ENCODE measurements around the gene ST3GAL5. TPM values are rescaled to one million over a fixed set of nuclear protein-coding genes. Genes with fewer than 3 reads are reported as not detected.
"Not testable (repeated sequence)": the region's sequence is repeated elsewhere in the genome, so short reads cannot be mapped to it uniquely, and the experiment has no call there.

ST3GAL5 gene
- total and polyA plus RNA-seq, 4 donors = 3.3 to 29.8 (median 15.7) TPM

DNA sequence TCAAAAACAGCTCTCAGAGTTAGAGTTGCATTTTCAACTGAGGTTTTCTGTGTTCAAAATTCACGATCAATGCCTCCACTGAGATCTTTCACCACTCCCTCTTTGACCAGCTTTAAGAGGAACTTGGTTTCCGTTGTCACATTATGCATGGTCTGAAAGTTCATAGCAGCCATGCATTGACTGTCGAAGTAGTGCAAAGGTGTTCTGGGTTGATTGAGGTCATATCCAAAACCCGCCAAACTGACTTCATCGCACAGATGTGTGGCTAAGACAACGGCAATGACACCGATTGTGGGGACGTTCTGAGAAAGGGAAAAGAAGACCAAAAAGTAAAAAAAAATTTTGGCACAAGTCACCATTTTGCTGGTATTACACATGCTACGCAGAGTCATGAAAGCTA, 48.7 kb downstream of the ST3GAL5 start:
- ATAC-seq (ENCODE audit: low FRiP score) (no peak), DNase-seq (no peak)
- 91 to 92% methylated on average over 9 of the region's 9 CpGs for whole genome bisulfite sequencing, 2 donors
- Histone ChIP-seq H3K4me3 (ENCODE audit: low read length in 2 of 2) (no peak overlapping the region), H3K36me3 (ENCODE audit: control insufficient read depth in 1 of 2, insufficient read depth in 2 of 2, low read length in 1 of 2) (no peaks in the 10 kb centered on the region), H3K4me1 (ENCODE audit: control insufficient read depth in 1 of 2, insufficient read depth in 2 of 2, low read length in 2 of 2) (no peaks in the 10 kb centered on the region), H3K27ac (ENCODE audit: low read depth in 1 of 2, low read length in 2 of 2) (no peak overlapping the region), H3K9me3 (ENCODE audit: control insufficient read depth, low read length) (no peaks in the 10 kb centered on the region), H3K27me3 (ENCODE audit: control insufficient read depth in 1 of 2, insufficient read depth in 2 of 2, low read length in 1 of 2) (no peaks in the 10 kb centered on the region)
- intact Hi-C loops (cut with DNase I) = no loop called here

DNA sequence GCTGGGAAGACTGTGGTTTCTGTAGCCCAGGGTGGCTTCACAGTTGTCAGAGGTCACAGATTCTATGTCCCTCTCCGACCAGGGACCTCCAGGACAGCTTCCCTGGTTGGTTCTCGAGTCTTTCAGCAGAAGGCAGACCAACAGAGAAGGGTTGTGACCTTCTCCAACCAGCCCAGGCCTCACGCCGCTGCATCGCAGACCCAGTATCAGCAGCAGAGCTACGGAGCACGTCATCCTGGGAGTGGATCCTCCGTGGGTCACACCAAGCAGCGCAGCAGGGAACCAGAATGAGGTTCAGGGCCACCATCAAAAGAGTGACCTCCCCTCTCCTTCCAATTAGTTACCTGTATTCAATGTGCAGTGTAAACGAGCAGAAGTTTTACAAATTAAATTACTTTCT, 49.3 kb downstream of the ST3GAL5 start:
- WGBS, 2 donors = 92 to 93% methylated on average over 10 of the region's 10 CpGs
- no peaks in the 10 kb centered on the region for H3K36me3 ChIP-seq (ENCODE audit: control insufficient read depth in 1 of 2, insufficient read depth in 2 of 2, low read length in 1 of 2)
- H3K27ac ChIP-seq (ENCODE audit: low read depth in 1 of 2, low read length in 2 of 2) = no peak overlapping the region
- H3K9me3 ChIP-seq (ENCODE audit: control insufficient read depth, low read length) = no peaks in the 10 kb centered on the region
- H3K4me3 ChIP-seq (ENCODE audit: low read length in 2 of 2) = no peak overlapping the region
- no peaks in the 10 kb centered on the region for H3K27me3 ChIP-seq (ENCODE audit: control insufficient read depth in 1 of 2, insufficient read depth in 2 of 2, low read length in 1 of 2)
- intact Hi-C loops (cut with DNase I) = no loop called here
- DNase-seq = no peak
- no peaks in the 10 kb centered on the region for H3K4me1 ChIP-seq (ENCODE audit: control insufficient read depth in 1 of 2, insufficient read depth in 2 of 2, low read length in 2 of 2)
- ATAC-seq (ENCODE audit: low FRiP score) = no peak

DNA sequence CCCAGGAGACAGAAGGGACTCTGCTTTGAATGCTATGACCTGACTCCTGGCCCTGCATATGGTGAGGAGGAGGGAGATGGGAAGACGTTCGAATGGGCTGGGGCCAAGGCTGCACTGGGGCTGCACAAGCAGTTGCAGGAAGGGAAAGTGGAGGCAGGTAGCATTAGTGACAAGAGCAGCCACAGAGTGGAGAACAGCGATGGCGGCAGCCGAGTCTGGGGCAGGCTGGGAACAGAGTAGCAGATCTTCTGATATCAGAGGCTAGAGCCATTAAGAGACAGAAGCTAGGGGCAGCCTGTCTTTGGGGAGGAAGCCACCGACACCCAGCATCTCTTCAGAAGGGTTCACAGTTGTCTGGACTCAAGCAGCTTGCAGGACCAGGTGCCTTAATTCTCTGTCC, 50.1 kb downstream of the ST3GAL5 start:
- DNase-seq (no peak), ATAC-seq (ENCODE audit: low FRiP score) (no peak)
- WGBS, 2 donors = 90 to 92% methylated on average over 6 of the region's 6 CpGs
- H3K4me1 ChIP-seq (ENCODE audit: control insufficient read depth in 1 of 2, insufficient read depth in 2 of 2, low read length in 2 of 2) = no peaks in the 10 kb centered on the region
- H3K27me3 ChIP-seq (ENCODE audit: control insufficient read depth in 1 of 2, insufficient read depth in 2 of 2, low read length in 1 of 2) = no peaks in the 10 kb centered on the region
- intact Hi-C loops (cut with DNase I) = no loop called here
- H3K27ac ChIP-seq (ENCODE audit: low read depth in 1 of 2, low read length in 2 of 2) = no peak overlapping the region
- no peaks in the 10 kb centered on the region for H3K9me3 ChIP-seq (ENCODE audit: control insufficient read depth, low read length)
- H3K4me3 ChIP-seq (ENCODE audit: low read length in 2 of 2) = no peak overlapping the region
- no peaks in the 10 kb centered on the region for H3K36me3 ChIP-seq (ENCODE audit: control insufficient read depth in 1 of 2, insufficient read depth in 2 of 2, low read length in 1 of 2)

DNA sequence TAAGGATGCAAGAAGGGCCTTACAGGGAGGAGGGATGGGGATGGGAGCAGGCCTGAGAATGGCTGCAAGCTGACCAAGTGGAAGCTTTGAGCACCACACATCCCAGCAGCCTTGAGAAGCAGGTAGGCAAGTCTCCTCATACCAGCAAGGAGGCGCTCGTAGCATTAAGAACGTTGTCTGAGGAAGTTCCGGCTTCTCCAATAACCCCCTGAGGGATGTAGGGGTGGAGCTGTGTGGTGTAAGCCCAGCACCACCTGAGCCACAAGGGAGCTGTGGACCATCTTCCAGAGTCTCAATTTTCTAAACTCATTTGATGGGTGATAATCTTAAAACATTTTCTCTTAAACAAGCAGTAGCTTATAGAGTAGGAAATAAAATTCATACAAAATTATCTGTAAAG, 50.6 kb downstream of the ST3GAL5 start:
- Histone ChIP-seq H3K36me3 (ENCODE audit: control insufficient read depth in 1 of 2, insufficient read depth in 2 of 2, low read length in 1 of 2) (no peaks in the 10 kb centered on the region), H3K9me3 (ENCODE audit: control insufficient read depth, low read length) (no peaks in the 10 kb centered on the region), H3K4me1 (ENCODE audit: control insufficient read depth in 1 of 2, insufficient read depth in 2 of 2, low read length in 2 of 2) (no peaks in the 10 kb centered on the region), H3K27ac (ENCODE audit: low read depth in 1 of 2, low read length in 2 of 2) (no peak overlapping the region), H3K4me3 (ENCODE audit: low read length in 2 of 2) (no peak overlapping the region), H3K27me3 (ENCODE audit: control insufficient read depth in 1 of 2, insufficient read depth in 2 of 2, low read length in 1 of 2) (no peaks in the 10 kb centered on the region)
- intact Hi-C loops (cut with DNase I) = no loop called here
- DNase-seq = no peak
- ATAC-seq (ENCODE audit: low FRiP score) = no peak
- WGBS, 2 donors = 77 to 86% methylated on average over 4 of the region's 4 CpGs

GRCh38 chr2:85834466-85834865, 54.3 kb downstream of the ST3GAL5 start:
- no peak overlapping the region for H3K27ac ChIP-seq (ENCODE audit: low read depth in 1 of 2, low read length in 2 of 2)
- intact Hi-C loops (cut with DNase I) = no loop called here
- no peaks in the 10 kb centered on the region for H3K9me3 ChIP-seq (ENCODE audit: control insufficient read depth, low read length)
- no peaks in the 10 kb centered on the region for H3K36me3 ChIP-seq (ENCODE audit: control insufficient read depth in 1 of 2, insufficient read depth in 2 of 2, low read length in 1 of 2)
- no peaks in the 10 kb centered on the region for H3K4me1 ChIP-seq (ENCODE audit: control insufficient read depth in 1 of 2, insufficient read depth in 2 of 2, low read length in 2 of 2)
- no peaks in the 10 kb centered on the region for H3K27me3 ChIP-seq (ENCODE audit: control insufficient read depth in 1 of 2, insufficient read depth in 2 of 2, low read length in 1 of 2)
- H3K4me3 ChIP-seq (ENCODE audit: low read length in 2 of 2) = no peak overlapping the region
- no peak for DNase-seq
- no peak for ATAC-seq (ENCODE audit: low FRiP score)

DNA sequence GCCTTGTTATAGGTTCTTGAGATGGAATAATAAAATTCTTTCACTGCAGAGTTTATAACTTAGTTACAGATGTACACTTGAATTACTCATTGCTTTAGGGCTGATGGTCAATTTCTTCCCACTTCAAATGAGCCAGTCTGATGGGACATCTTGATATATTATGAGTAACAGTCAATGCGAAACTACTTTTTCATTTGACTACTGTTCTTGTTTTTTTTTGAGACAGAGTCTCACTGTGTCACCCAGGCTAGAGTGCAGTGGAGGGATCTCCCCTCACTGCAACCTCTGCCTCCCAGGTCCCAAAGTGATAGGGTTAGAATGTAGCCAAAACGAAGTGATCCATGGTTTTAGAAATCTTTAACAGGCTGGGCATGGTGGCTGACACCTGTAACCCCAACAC, 57.1 kb downstream of the ST3GAL5 start:
- WGBS, 2 donors = 88 to 96% methylated on average over 2 of the region's 2 CpGs
- intact Hi-C loops (cut with DNase I) = no loop called here

DNA sequence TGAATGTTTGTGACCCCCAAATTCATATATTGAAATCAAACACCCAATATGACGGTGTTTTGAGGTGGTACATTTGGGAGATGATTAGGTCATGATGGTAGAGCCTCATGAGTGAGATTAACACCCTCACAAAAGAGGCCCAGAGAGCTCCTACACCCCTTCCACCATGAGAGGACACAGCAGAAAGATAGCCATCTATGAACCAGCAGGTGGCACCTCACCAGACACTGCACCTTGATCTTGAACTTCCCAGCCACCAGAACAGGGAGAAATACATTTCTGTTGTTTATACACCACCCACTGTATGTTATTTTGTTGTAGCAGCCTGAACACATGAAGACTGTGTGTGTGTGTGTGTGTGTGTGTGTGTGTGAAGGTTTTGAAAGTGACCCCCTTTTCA, 58.1 kb downstream of the ST3GAL5 start:
- no peaks in the 10 kb centered on the region for H3K4me1 ChIP-seq (ENCODE audit: control insufficient read depth in 1 of 2, insufficient read depth in 2 of 2, low read length in 2 of 2)
- no peak overlapping the region for H3K27ac ChIP-seq (ENCODE audit: low read depth in 1 of 2, low read length in 2 of 2)
- H3K9me3 ChIP-seq (ENCODE audit: control insufficient read depth, low read length) = no peaks in the 10 kb centered on the region
- ATAC-seq (ENCODE audit: low FRiP score) = no peak
- no peaks in the 10 kb centered on the region for H3K36me3 ChIP-seq (ENCODE audit: control insufficient read depth in 1 of 2, insufficient read depth in 2 of 2, low read length in 1 of 2)
- DNase-seq = no peak
- WGBS, 2 donors = 95 to 100% methylated on average over 1 of the region's 1 CpG
- no peak overlapping the region for H3K4me3 ChIP-seq (ENCODE audit: low read length in 2 of 2)
- intact Hi-C loops (cut with DNase I) = no loop called here
- no peaks in the 10 kb centered on the region for H3K27me3 ChIP-seq (ENCODE audit: control insufficient read depth in 1 of 2, insufficient read depth in 2 of 2, low read length in 1 of 2)

More for the DNA sequence above, 57.1 kb downstream of the ST3GAL5 start:
- Histone ChIP-seq H3K27ac (ENCODE audit: low read depth in 1 of 2, low read length in 2 of 2) (no peak overlapping the region), H3K4me1 (ENCODE audit: control insufficient read depth in 1 of 2, insufficient read depth in 2 of 2, low read length in 2 of 2) (no peaks in the 10 kb centered on the region), H3K9me3 (ENCODE audit: control insufficient read depth, low read length) (no peaks in the 10 kb centered on the region), H3K4me3 (ENCODE audit: low read length in 2 of 2) (no peak overlapping the region), H3K36me3 (ENCODE audit: control insufficient read depth in 1 of 2, insufficient read depth in 2 of 2, low read length in 1 of 2) (no peaks in the 10 kb centered on the region), H3K27me3 (ENCODE audit: control insufficient read depth in 1 of 2, insufficient read depth in 2 of 2, low read length in 1 of 2) (no peaks in the 10 kb centered on the region)
- ATAC-seq (ENCODE audit: low FRiP score) (no peak), DNase-seq (no peak)

- H3K27me3 ChIP-seq (ENCODE audit: control insufficient read depth in 1 of 2, insufficient read depth in 2 of 2, low read length in 1 of 2); ATAC-seq (ENCODE audit: low FRiP score); H3K4me1 ChIP-seq (ENCODE audit: control insufficient read depth in 1 of 2, insufficient read depth in 2 of 2, low read length in 2 of 2); H3K9me3 ChIP-seq (ENCODE audit: control insufficient read depth, low read length); H3K4me3 ChIP-seq (ENCODE audit: low read length in 2 of 2); H3K36me3 ChIP-seq (ENCODE audit: control insufficient read depth in 1 of 2, insufficient read depth in 2 of 2, low read length in 1 of 2); DNase-seq; H3K27ac ChIP-seq (ENCODE audit: low read depth in 1 of 2, low read length in 2 of 2): not testable (repeated sequence)
- intact Hi-C loops (cut with DNase I) = loop anchor here in 1 of 2 donors (5.0 kb wide), 1 partner anchor 58 kb away; the partner anchor contains the start of gene ST3GAL5
- 94 to 99% methylated on average over 4 of the region's 4 CpGs for WGBS, 2 donors
Observed at GRCh38 chr2:85829394-85829793, 59.4 kb downstream of the ST3GAL5 start.

DNA sequence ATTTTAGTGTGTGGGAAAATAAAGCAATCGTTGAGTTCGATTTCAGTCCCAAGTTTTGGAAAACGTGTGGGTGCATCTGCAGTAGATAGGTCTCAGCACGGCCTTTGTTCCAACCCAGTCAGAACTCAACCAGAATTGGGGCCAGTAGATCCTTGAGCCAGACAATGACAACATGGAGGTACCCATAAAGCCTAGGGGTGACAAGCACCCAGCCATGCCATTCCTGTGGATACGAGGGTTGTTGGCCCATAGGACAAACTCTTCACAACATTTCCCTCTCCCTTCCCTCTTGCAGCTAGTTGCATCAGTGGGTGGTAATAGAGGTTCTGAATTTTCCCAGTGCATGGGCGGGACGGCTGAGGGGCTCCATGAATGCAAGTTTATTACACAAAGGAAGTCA, 60.1 kb downstream of the ST3GAL5 start:
- Histone ChIP-seq H3K4me3 (ENCODE audit: low read length in 2 of 2) (no peak overlapping the region), H3K27me3 (ENCODE audit: control insufficient read depth in 1 of 2, insufficient read depth in 2 of 2, low read length in 1 of 2) (no peaks in the 10 kb centered on the region), H3K9me3 (ENCODE audit: control insufficient read depth, low read length) (no peaks in the 10 kb centered on the region), H3K4me1 (ENCODE audit: control insufficient read depth in 1 of 2, insufficient read depth in 2 of 2, low read length in 2 of 2) (no peaks in the 10 kb centered on the region), H3K27ac (ENCODE audit: low read depth in 1 of 2, low read length in 2 of 2) (no peak overlapping the region), H3K36me3 (ENCODE audit: control insufficient read depth in 1 of 2, insufficient read depth in 2 of 2, low read length in 1 of 2) (no peaks in the 10 kb centered on the region)
- ATAC-seq (ENCODE audit: low FRiP score) = no peak
- intact Hi-C loops (cut with DNase I) = loop anchor here in 1 of 2 donors (5.0 kb wide), 1 partner anchor 59 kb away; the partner anchor contains the start of gene ST3GAL5
- WGBS, 2 donors = 81 to 87% methylated on average over 7 of the region's 7 CpGs
- no peak for DNase-seq
